Heart right ventricle (tissue), 16 donors: ENCODE results near the gene TBATA. TPM values are rescaled to one million over a fixed set of nuclear protein-coding genes. Genes with fewer than 3 reads are reported as not detected.

ENCODE experiments used
- ATAC-seq, 8 donors: fragments of 200-7000 bp; cut with Tn5 transposase; one replicate each; pipeline ENCODE4 v1.9.1; 2020; ENCODE audit warnings: mild to moderate bottlenecking in 8 of 8, moderate library complexity in 8 of 8, moderate number of reproducible peaks in 1 of 8
- DNase-seq, 2 donors: peaks; one replicate each; pipeline ENCODE4 v3.0.0-alpha.2; 2020
- H3K27ac ChIP-seq, 10 donors: fragments of 200-600 bp; sonication (generic) in 2 of 10; one replicate each; pipeline versions ENCODE4 v1.5.0 to v1.8.0; 2020 to 2022; ENCODE audit warnings: mild to moderate bottlenecking in 3 of 10
- H3K27me3 ChIP-seq, 7 donors: fragments of 200-600 bp; one replicate each; pipeline ENCODE4 v1.8.0; 2021 to 2022; ENCODE audit warnings: mild to moderate bottlenecking in 2 of 7
- H3K36me3 ChIP-seq, 9 donors: fragments of 200-600 bp; sonication (generic) in 1 of 9; one replicate each; pipeline versions ENCODE4 v1.5.0 to v1.8.0; 2020 to 2022; ENCODE audit warnings: mild to moderate bottlenecking in 2 of 9
- H3K4me1 ChIP-seq, 9 donors: fragments of 200-600 bp; sonication (generic) in 1 of 9; one replicate each; pipeline versions ENCODE4 v1.5.0 to v1.8.0; 2020 to 2022; ENCODE audit warnings: mild to moderate bottlenecking in 4 of 9
- H3K4me3 ChIP-seq, 10 donors: fragments of 200-600 bp; sonication (generic) in 2 of 10; one replicate each; pipeline versions ENCODE4 v1.5.0 to v1.8.0; 2020 to 2022; ENCODE audit warnings: mild to moderate bottlenecking in 7 of 10, moderate library complexity in 2 of 10
- H3K9me3 ChIP-seq, 11 donors: fragments of 200-600 bp in 10 of 11; sonication (generic) in 2 of 11; one replicate each; pipeline versions ENCODE4 v1.5.0 to v1.8.0; 2013 to 2022; ENCODE audit warnings: mild to moderate bottlenecking in 2 of 11, control low read depth in 1 of 11, moderate library complexity in 1 of 11
- WGBS, 2 donors: extraction: QIAGEN DNeasy Blood & Tissue Kit; methylation state at CpG; one replicate each; pipeline ENCODE4 v1.1.7; 2013; ENCODE audit warnings: inconsistent platforms in 1 of 2; 5-methylcytosine and 5-hydroxymethylcytosine counted together
- intact Hi-C, 10 donors: fragments of 100-400 bp; cut with DNase I; formaldehyde crosslinking; loops; one replicate each; pipeline versions ENCODE4 v1.11.1 to v1.14.2; 2022
- polyA plus RNA-seq, 2 donors: library from polyadenylated mRNA; stranded (reverse); fragments of 200-250 nt; gene quantifications; one replicate each; pipeline ENCODE4 v1.2.3, GENCODE V29; 2013
- total RNA-seq, 10 donors: library from RNA; stranded (reverse); fragmentation: NEBNext Ultra II Directional in 3 of 10; extraction: Animal tissue kit (Norgen Biotek cat#: 25700) in 3 of 10; gene quantifications; one replicate each; pipeline versions ENCODE4 v1.2.1 to v1.2.4, GENCODE V29; 2021 to 2023
- TF ChIP-seq, protein P1 (sequence below), 9 donors: fragments of 200-600 bp; sonication (generic) in 2 of 9; IDR thresholded peaks; one replicate each; pipeline versions ENCODE4 v1.5.0 to v1.8.0; 2021 to 2022; ENCODE audit warnings: antibody characterized with exemption in 9 of 9, mild to moderate bottlenecking in 5 of 9, moderate library complexity in 1 of 9
- donor health status: Arrhythmogenic right ventricular cardiomyopathy.
- donor health status: ischemic (EF 13 %, LVEDD 7.1; RV severe dilation, severe dysfunction).
- donor health status: healthy with polysubstance abuse.
- donor health status: DM: no; HTN: yes; CAD: no.
- donor health status: DM: no; HTN: no; CAD: no.
- donor health status: ischemic (EF 25% LVEDD 6.9; RV normal size, moderate dysfunction).
- donor health status: ischemic (EF 25% LVEDD 5.7; RV mildly dilated, moderate dysfunction).
- donor health status: healthy.
- donor health status: DM: yes; HTN: yes; CAD: no.
- donor health status: Ischemic cardiomyopathy.
- donor health status: ischemic (EF 35%, LVEDD 5.7; RV mildly dilated, moderate dysfunction).
- donor health status: nonischemic (EF 11% LVEDD 7.7; RV severe dilation, severe dysfunction).
- donor health status: DM: yes; HTN: yes; CAD: no.
- donor health status: PGD.
- donor health status: ischemic (EF 29% LVEDD 5.4; RV normal size, mild dysfunction).
- donor health status: nonischemic (EF 23%, LVEDD 6.1; RV moderate dilation, normal function).

TBATA gene
- total and polyA plus RNA-seq, 12 donors, result not detected

DNA sequence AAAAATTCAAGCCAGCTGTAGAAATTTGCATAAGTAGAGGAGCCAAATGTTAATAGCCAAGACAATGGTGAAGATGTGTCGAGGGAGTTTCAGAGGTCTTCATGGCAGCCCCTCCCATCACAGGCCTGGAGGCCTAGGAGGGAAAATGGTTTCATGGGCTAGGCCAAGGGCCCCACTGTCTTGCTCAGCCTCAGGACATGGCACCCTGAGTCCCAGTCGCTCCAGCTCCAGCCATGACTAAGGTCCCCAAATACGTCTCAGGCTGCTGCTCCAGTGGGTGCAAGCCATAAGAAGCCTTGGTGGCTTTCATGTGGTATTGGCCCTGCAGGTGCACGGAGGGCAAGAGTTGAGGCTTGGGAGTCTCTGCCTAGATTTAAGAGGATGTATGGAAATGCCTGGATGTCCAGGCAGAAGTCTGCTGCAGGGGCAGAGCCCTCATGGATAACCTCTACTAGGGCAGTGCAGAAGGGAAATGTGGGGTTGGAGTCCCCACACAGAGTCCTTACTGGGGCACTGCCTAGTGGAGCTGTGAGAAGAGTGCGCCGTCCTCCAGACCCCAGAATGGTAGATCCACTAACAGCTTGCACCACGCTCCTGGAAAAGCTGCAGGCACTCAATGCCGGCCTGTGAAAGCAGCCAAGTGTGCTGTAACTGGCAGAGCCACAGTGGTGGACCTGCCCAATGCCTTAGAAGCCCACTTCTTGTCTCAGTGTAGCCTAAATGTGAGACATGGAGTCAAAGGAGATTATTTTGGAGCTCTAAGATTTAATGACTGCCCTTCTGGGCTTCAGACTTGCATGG is 19.2 kb downstream of the TBATA start:
- Histone ChIP-seq H3K4me3 (no peak overlapping the region), H3K36me3 (no peaks in the 10 kb centered on the region), H3K27me3 (peaks cover 0 to 15% (median 0%) of the 10 kb centered on the region in 7 donors), H3K27ac (no peak overlapping the region), H3K9me3 (peaks cover 0 to 10% (median 0%) of the 10 kb centered on the region in 11 donors), H3K4me1 (no peaks in the 10 kb centered on the region)
- intact Hi-C loops, result no loop called here
- WGBS, 2 donors, result 96 to 98% methylated on average over 8 of the region's 8 CpGs
- ATAC-seq (no peak), DNase-seq (no peak)
- TF ChIP-seq, protein P1, sequence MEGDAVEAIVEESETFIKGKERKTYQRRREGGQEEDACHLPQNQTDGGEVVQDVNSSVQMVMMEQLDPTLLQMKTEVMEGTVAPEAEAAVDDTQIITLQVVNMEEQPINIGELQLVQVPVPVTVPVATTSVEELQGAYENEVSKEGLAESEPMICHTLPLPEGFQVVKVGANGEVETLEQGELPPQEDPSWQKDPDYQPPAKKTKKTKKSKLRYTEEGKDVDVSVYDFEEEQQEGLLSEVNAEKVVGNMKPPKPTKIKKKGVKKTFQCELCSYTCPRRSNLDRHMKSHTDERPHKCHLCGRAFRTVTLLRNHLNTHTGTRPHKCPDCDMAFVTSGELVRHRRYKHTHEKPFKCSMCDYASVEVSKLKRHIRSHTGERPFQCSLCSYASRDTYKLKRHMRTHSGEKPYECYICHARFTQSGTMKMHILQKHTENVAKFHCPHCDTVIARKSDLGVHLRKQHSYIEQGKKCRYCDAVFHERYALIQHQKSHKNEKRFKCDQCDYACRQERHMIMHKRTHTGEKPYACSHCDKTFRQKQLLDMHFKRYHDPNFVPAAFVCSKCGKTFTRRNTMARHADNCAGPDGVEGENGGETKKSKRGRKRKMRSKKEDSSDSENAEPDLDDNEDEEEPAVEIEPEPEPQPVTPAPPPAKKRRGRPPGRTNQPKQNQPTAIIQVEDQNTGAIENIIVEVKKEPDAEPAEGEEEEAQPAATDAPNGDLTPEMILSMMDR (IDR thresholded peaks at IDR 0.05), result no peak

DNA sequence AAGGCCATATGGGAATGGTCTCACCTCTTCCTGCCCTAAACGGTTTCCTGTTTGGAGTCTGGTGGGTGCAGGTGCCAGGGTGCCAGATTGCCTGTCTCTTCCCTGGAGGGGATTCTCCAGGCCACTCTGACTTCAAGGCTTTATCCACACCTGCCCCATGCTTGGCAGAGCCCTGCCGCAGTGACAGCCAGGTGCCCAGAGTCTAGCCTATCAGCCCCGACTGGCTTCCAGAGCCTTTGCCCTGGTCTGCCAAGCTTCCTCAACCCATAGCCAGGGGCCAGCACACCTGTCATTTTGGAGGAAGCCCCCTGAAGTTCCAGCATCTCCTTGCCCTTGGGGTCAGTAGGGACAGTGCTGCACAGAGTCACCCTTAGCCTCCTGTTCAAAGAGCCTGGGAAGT is 21.6 kb downstream of the TBATA start:
- intact Hi-C loops, result loop anchor here in 5 of 10 donors (5.0 kb wide), 5 partner anchors 114 to 301 kb away; no protein-coding TSS in a partner anchor
- H3K4me3 ChIP-seq, result no peak overlapping the region
- H3K27ac ChIP-seq, result no peak overlapping the region
- DNase-seq, result no peak
- TF ChIP-seq, protein P1 (IDR thresholded peaks at IDR 0.05), result no peak
- peaks cover 0 to 15% (median 0%) of the 10 kb centered on the region in 7 donors for H3K27me3 ChIP-seq
- 76 to 79% methylated on average over 3 of the region's 3 CpGs for WGBS, 2 donors
- no peak for ATAC-seq
- peaks cover 0 to 8% (median 4%) of the 10 kb centered on the region in 9 donors for H3K4me1 ChIP-seq
- H3K9me3 ChIP-seq, result peaks cover 0 to 10% (median 0%) of the 10 kb centered on the region in 11 donors
- no peaks in the 10 kb centered on the region for H3K36me3 ChIP-seq

DNA sequence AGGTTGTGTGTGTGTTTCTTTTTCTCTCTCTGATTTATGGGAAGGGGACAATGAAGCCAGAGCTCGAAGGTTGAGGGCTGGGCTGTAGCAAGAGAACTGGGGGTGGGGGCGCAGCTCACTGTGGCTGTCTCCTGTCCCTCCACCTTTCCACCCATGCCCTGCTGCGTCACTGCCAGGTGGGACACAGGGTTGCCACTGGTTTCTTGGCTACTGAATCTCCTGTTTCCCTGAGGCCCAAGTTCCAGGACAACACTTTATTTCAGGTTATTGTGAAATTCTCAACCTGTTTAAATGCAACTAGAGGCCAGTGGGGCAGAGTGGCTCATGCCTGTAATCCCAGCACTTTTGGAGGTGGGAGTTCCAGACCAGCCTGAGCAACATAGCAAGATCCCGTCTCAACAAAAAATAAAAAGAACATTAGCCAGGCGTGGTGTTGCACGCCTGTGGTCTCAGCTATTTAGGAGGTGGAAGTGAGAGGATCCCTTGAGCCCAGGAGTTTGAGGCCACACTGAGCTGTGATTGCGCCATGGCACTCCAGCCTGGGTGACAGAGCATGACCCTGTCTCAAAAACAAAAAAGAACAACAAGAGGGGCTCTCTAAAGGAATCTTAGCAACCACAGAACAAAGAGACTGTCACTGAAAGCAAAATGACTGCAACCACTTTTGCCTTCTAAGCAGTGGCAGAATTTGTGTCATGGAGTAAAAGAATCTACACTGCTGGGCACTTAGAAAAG is 22.6 kb downstream of the TBATA start:
- Histone ChIP-seq H3K36me3 (no peaks in the 10 kb centered on the region), H3K9me3 (peaks cover 0 to 10% (median 0%) of the 10 kb centered on the region in 11 donors), H3K27ac (no peak overlapping the region), H3K4me1 (peaks cover 0 to 11% (median 4%) of the 10 kb centered on the region in 9 donors), H3K4me3 (no peak overlapping the region), H3K27me3 (peaks cover 0 to 15% (median 0%) of the 10 kb centered on the region in 7 donors)
- intact Hi-C loops, result loop anchor here in 5 of 10 donors (5.0 kb wide), 5 partner anchors 115 to 300 kb away; no protein-coding TSS in a partner anchor
- DNase-seq (no peak), ATAC-seq (no peak)
- TF ChIP-seq, protein P1 (IDR thresholded peaks at IDR 0.05), result no peak
- 91 to 94% methylated on average over 7 of the region's 7 CpGs for WGBS, 2 donors

DNA sequence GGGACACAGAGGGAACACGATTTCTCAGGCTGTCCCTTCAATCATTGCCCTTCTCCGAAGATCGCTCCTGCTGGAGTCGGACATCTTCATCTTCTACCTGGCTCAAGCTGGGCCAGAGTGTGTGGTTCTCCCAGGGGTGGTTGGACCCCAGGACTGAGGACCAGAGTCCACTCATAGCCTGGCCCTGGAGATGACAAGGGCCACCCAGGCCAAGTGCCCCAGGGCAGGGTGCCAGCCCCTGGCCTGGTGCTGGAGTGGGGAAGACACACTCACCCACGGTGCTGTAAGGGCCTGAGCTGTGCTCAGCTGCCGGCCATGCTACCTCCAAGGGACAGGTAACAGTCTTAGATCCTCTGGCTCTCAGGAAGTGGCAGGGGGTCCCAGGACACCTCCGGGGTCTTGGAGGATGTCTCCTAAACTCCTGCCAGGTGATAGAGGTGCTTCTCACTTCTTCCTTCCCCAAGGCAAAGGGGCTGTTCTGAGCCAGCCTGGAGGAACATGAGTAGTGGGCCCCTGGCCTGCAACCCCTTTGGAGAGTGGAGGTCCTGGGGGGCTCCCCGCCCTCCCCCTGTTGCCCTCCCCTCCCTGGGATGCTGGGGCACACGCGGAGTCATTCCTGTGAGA is 23.3 kb downstream of the TBATA start:
- TF ChIP-seq, protein P1 (IDR thresholded peaks at IDR 0.05), result no peak
- Histone ChIP-seq H3K27ac (no peak overlapping the region), H3K27me3 (peaks cover 0 to 15% (median 0%) of the 10 kb centered on the region in 7 donors), H3K4me3 (no peak overlapping the region), H3K36me3 (no peaks in the 10 kb centered on the region), H3K9me3 (peaks cover 0 to 10% (median 0%) of the 10 kb centered on the region in 11 donors), H3K4me1 (peaks cover 0 to 11% (median 4%) of the 10 kb centered on the region in 9 donors)
- ATAC-seq (peak in 1 of 8 donors; percentile 8), DNase-seq (no peak)
- intact Hi-C loops, result loop anchor here in 6 of 10 donors (2.0 to 5.0 kb wide), 7 partner anchors 115 to 300 kb away; no protein-coding TSS in a partner anchor
- 82 to 85% methylated on average over 10 of the region's 10 CpGs for WGBS, 2 donors
